Transverse colon (tissue), 3 donors: ENCODE data around the gene ERICH4.

Source experiments
- EP300 ChIP-seq: sonication (generic); formaldehyde crosslinking; IDR thresholded peaks from one replicate; pipeline ENCODE4 v1.6.1; 2017; ENCODE audit warnings: antibody characterized with exemption, low read depth
- POLR2A ChIP-seq: fragments of 450-650 bp; IDR thresholded peaks from one replicate; pipeline ENCODE4 v1.6.1; 2016; ENCODE audit warnings: antibody characterized with exemption, mild to moderate bottlenecking, moderate library complexity
- TF ChIP-seq, protein P1 (sequence below), 5 experiments: fragments of 200-600 bp in 3 of 5; fragments of 450-650 bp in 2 of 5; sonication (generic) in 3 of 5; IDR thresholded peaks; 1 replicate in 2 of 5; 2 replicates in 3 of 5; pipeline ENCODE4 v1.5.1; 2016 to 2017; ENCODE audit warnings: antibody characterized with exemption in 5 of 5, inconsistent platforms in 3 of 5, mild to moderate bottlenecking in 2 of 5, moderate library complexity in 1 of 5

DNA sequence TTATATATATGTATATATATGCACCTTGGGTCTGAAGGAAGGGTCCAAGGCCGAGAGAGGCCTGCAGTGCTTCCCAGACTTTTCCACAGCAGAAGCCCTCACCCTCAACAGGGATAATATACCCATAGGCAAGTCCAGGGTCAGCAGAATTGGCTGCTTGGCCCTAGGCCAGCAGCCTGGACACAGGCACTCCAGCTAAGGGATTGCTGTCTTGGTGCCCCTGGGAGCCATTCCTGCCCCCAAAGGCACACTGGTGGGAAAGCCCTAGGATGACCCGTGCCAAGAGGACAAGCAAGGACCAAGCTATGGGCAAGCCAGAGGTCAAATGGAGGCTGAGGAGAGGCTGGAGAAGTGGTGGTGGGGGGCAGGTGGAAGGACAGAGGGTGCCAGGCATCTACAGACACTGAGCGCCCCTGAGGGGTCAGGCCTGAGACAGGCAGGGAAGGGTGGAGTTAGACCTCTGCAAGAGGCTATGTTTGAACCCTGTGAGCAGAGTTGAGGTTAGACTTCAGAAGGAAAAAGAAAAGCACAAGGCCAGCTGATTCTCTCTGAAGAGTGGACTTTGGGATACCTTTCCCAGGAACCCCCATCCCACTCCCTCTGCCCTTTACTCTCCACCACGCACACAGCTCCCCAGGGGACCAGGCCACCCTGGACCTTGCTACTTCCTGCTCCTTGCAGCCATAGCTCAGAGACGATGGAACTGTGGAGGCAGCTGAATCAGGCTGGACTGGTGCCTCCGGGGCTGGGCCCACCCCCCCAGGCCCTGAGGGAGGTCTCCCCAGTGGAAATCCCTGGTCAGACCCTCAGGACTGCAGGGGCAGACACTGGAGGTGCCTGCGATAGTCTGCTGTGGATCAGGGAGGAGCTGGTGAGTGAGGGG, at the start of gene ERICH4:
- TF ChIP-seq, protein P1, sequence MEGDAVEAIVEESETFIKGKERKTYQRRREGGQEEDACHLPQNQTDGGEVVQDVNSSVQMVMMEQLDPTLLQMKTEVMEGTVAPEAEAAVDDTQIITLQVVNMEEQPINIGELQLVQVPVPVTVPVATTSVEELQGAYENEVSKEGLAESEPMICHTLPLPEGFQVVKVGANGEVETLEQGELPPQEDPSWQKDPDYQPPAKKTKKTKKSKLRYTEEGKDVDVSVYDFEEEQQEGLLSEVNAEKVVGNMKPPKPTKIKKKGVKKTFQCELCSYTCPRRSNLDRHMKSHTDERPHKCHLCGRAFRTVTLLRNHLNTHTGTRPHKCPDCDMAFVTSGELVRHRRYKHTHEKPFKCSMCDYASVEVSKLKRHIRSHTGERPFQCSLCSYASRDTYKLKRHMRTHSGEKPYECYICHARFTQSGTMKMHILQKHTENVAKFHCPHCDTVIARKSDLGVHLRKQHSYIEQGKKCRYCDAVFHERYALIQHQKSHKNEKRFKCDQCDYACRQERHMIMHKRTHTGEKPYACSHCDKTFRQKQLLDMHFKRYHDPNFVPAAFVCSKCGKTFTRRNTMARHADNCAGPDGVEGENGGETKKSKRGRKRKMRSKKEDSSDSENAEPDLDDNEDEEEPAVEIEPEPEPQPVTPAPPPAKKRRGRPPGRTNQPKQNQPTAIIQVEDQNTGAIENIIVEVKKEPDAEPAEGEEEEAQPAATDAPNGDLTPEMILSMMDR (IDR thresholded peaks at IDR 0.05) = no peak
- TF ChIP-seq POLR2A (no peak), EP300 (no peak)
